ENCODE data around the gene CLDN5.

The CLDN5 gene

DNA sequence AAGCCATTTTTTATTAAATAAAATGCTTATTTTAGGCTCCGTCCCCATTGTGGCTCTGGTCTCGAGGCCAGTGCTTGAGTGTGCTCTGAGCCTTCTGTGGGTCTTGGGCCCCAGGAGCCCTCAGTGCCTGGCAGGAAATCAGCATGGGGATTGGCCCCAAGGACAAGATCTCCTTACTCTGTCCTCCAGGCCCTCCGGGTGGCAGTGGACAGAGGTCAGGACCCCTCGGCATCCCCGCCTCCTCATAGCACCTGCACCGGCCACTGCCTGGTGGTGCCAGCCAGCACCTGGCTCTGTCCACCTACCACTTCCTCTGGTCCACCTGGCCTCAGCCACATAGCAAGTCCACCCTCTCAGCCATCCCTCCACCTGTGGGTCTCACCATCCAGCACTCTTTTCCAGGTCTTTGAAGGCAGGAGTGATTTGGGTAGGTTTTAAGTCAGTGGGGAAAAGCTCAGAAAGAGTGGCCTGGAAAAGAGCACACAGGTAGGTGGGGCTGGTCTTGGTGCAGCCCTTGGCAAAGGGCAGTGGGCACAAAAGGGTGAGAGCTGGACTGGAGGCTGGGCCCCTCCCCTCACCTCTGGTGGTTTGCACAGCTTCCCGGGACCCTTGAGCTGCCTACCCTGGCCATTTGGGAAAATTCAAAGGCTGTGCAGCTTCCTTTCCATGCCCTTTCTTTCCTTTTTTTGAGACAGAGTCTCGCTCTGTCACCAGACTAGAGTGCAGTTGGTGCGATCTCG lies 3.5 kb downstream of the CLDN5 start:
- no peak for DNase-seq

DNA sequence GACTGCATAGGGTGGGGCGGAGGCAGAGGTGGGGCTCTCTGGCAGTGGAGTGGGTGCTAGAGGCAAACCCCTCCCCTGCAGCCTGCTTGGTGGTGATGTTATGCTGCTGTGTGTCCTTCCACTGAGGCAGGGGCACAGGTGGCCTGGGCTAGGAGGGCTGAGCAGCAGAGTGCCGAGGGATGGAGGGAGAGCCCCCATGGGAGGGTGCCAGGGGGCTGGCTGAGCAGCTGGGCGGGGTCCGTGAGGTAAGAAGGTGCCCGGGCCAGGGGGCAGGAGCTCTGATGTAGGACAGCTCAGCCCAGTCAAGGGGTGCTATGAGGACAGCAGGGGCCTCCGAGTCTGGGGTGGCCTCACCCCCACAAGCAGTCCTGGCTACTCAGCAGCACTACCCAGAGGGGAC lies 4.2 kb downstream of the CLDN5 start:
- DNase-seq = no peak

DNA sequence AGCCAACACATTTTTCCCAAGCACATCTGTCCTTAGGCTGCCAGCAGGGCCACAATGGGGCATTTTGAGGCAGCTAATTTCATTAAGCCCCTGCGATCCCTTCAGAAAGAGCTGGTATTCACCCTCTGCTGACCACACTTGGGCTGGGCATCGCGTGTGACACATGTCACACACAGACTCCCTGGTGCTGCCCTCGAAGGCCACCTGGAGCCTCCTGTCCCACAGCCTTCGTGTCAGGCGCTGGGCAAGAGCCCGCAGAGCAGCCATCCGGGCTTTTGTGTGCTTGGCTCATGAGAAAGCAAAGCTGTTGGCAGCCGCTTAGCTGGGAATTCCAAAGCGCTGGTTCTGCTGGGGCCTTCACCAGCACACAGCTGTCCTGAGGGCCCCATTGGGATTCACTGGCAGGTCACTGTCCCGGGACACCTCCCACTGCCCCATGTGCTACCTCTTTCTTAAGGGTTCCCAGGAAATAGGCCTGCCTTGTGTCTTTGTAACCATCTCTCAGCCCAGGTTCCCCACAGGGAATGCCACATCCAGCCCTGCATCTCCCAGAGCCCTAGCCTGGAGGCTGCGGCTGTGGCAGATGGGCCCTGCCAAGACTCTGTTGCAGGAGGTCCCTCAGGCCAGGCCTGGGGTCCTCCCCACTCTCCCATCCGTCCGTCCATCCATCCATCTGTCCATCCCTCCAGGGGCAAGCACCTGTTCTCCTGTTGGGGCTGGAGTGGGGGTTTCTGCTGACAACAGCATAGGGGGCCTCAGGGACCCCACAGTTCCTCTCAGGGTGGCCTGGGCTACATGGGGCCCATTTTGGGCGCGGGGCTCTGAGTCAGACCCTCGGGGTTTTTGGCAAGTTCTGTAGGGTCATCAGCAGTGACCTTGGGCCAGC lies 4.9 kb downstream of the CLDN5 start:
- no peak for DNase-seq

DNA sequence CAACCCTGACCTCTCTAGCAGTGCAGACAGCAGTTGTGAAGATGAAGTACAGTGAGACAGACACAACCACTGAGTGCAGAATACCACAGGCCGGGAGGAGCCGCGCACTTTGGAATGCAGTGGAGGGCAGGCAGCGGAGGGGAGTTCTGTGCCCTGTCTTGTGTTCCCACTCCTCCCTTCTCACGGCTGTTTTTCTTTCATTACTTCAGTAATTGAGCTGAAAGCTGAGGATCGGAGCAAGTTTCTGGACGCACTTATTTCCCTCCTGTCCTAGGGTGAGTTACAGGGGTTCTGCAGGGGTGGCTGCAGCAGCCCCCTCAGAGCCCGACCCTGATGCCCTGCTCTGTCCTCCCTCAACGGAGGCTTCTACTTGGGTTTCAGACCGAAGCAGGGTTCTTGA lies 5.6 kb downstream of the CLDN5 start:
- no peak for DNase-seq

DNA sequence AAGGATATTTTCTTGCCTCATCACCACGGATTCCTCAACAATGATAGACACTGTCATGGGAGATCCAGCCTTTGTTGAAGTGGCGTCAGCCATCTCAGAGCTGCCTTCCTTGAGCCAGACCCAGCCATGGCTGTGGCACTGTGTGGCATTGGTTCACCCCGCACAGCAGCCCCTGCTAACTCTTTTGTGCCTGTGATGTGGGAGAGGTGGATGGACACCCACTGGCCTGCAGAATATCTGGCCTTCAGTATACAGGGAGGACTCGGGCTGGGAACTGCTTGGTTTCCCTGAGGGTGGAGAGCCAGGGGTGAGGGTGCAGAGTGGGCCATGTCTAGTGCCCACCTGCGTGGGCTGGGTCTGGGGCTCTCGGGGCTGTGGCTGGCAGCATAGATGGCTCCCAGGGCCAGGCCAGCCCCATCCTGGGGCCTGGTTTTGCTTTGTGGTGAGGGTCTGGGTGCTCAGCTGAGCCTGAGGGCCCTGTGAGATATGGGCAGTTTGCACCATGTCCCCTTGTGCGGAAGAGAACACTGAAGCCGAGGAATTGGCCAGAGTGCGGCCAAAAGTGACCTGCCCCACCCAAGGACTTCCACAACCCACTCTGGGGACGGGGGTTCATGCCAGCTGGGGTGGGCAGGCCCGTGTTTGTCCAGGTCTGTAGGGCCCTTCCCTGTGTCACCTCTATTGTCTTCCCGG lies 6.1 kb downstream of the CLDN5 start:
- DNase-seq = no peak

DNA sequence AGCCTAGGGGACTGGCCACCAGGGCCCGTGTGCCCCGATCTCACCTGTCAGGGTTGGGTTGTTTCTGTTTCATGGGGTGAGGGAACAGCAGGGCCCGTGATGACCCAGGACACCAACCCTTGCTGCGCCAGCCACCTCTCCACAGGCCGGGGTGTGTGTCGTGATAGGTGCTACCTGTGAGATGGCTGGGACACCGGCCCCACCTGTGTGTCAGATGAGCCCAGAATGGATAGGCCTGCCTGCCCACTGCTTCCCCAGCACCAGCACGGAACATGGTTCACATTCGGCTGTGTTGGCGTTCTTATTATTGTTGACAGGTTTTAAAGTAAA lies 7.1 kb downstream of the CLDN5 start:
- no peak for DNase-seq

DNA sequence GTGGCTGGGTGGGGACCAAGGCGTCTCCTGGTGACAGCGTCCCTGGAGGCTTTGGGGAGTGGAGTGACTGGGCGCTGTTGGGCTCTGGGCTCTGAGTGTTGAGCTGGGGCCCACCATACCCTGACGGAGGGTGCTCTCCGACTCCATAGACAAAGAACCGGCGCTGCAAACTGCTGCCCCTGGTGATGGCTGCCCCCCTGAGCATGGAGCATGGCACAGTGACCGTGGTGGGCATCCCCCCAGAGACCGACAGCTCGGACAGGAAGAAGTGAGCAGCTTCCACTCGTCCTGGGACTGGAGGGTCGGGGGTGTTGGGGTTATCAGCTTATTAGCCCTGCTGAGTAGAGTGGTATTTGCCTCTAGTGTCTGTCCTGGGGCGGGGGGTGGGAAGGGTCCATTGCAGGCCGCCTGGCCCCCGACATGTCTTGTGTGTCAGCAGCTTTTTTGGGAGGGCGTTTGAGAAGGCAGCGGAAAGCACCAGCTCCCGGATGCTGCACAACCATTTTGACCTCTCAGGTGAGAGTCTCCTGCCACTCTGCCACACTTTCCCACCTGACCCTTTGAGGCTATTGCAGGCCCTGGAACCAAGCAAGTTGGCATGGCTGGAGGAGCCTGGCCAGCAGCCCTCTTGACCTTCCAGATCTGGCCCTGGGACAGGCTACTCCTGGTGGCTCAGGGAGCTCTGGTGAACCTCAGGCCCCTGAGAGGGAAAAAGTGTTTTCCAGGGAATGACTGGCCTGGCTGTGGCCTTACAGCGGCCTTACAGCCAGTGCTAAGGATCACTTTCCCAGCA lies 7.6 kb downstream of the CLDN5 start:
- no peak for DNase-seq

DNA sequence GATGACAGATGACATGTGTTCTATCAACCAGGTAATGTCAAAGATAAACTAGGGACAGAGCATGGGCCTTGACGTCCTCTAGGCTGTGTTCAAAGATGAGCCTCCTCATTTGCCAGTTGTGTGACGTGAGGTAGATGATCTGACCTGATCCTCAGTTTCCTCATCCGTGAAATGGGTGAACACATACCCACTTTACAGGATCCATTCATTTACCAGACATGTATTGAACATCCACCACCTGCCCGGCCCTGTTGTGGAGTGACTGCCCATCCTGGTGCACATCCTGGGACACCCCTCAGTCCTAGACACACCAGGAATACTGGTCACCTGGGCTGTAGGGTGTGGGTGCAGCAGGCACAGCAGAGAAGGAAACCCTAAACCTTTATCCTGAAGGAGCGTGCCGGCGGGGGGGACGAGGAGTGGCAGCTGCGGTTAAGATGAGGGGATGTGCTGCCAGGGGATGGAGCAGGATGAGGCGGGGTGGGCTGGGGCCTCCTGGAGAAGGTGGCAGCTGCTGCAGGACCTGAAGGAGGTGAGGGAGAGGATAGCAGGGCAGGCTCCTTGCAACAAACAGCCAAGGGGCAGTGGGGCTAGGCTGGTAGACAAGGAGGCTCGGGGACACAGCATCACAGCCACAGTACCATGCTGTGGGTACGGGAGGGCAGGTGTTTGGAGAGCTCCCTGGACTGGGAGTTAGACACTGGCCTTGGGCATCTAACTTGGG lies 8.4 kb downstream of the CLDN5 start:
- no peak for DNase-seq

DNA sequence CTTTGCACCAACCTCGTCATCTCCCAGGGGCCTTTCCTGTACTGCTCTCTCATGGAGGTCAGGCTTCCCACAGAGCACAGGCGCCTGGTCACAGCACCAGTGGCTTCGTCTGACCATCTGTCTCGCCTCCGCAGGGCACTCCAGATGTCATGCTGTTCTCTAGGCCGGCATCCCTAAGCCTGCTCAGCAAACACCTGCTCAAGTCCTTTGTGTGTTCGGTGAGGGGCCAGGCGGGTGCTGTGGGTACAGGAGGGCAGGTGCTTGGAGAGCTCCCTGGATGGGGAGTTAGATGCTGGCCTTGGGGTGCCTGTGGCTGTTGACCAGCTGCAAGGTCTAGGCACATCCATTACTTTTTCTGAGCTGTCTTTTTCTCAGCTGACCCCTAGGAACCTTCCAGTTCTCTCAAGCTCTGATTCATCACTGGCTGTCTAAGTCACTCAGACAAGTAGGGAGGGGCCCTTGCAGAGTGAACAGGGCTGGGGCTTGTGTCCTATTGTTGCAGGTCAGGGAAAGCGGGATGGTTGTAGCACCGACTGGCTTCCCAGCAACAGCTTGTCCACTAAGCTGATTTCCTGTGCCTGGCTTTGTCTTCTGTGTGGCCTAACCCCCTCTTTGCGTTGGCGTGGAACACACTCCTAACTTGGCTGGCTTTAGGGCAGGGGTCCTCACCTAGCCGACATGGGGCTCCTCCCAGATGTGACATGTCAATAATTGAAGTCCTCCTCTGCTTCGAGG lies 9.2 kb downstream of the CLDN5 start:
- DNase-seq = no peak

DNA sequence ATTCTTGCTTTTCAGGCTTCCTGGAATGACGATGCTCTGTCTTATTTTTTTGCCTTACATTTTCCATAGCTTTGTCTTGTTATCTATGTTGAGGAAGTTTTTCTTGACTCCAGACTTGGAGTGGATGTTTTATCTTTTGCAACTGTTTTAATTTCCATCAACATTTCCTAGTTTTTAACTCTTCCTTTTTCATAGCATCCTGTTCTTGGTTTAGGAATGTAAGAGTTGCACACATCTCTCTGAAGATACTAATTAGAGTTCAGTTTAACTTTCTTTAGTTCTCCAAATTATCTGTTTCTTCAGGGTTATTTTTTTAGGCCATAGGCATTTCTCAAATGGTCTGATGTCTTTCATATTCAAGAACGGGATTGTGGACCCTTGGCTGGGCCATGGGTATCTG lies 10.4 kb downstream of the CLDN5 start:
- no peak for DNase-seq

DNA sequence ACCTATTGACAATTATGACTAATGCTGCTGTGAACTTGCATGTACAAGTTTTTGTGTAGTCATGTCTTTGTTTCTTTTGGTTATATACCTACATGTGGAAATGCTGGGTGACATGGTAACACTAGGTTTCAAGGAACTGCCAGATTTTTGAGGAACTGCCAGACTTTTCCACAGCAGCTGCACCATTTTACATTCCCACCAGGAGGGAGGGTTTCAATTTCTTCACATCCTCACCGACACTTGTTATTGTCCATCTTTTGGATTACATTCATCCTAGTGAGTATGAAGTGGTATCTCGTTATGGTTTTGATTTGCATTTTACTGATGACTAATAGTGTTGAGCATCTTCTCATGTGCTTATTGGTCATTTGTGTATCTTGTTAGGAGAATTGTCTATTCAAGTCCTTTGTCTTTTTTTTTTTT lies 13.3 kb downstream of the CLDN5 start:
- DNase-seq = no peak

DNA sequence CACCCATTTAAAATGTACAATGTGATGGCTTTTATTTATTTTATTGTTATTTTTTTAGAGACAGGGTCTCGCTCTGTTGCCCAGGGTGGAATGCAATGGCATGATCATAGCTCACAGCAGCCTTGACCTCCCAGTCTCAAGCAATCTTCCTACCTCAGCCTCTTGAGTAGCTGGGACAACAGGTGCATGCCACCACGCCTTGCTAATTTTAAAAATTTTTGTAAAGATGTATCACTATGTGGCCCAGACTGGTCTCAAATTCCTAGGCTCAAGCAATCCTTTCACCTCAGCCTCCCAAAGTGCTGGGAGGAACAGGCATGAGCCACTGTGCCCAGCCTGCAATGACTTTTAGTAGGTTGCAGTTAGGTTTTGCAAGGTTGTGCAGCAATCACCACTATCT lies 14.3 kb downstream of the CLDN5 start:
- no peak for DNase-seq

DNA sequence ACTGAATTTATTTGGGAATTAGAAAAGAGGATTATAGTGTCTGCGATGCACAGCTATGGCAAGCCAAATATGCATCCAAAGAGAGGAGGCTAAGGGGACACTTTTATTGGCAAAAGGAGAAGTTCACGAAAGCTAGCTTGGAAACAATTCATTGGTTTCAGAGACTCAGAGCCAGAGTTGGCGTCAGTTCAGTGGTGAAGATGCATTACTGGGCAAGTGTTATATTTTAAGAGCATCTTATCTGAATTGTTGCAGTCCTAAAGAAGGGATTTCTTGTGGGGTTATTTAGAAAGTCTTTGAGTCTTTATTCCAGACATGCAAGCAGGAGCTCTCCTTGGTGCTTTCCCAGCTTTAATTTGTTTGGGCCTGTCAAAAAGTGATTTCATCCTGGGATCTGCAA lies 15.0 kb downstream of the CLDN5 start:
- no peak for DNase-seq

DNA sequence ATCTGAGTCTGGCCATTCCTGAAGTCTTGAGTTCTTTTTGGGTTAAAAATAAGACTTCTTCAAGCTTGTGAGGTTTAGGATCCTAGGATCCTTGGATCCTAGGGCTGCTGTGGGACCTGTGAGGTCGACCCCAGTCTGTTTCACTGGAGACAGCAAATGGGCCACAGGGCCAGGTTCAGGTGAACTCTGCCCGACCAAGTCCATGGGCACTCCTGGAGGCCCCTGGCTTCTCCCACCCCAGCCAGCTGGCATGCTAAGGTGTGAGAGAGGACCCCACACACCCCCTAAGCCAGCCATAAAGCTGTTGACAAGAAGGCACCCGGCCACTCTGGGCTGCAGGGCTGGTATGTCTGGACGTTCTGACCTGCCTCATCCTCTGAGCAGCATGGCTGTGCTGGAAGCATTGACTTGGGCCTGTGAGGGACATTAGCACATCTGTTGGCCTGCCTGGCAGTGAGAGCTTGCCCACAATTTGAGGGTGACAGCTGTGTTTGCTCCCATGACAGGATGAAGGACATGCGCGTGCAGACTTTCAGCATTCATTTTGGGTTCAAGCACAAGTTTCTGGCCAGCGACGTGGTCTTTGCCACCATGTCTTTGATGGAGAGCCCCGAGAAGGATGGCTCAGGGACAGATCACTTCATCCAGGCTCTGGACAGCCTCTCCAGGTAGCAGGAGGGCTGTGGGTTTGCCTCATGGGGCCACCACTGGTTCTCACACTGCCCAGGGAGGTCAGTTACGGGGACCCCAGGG lies 16.0 kb downstream of the CLDN5 start:
- no peak for DNase-seq

DNA sequence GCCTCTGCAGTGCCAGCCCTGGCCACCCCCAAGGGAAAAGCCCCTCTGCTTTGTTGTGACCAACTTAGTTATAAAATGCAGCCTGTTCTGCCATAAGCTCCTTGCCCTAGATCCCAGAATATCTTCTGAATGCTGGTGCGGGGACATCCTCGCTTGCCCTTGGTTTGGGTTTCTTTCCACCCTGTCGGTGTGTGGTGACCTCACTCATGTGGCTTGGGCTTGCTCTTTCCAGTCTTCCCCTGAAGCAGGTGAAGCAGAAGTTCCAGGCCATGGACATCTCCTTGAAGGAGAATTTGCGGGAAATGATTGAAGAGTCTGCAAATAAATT lies 16.7 kb downstream of the CLDN5 start:
- no peak for DNase-seq

DNA sequence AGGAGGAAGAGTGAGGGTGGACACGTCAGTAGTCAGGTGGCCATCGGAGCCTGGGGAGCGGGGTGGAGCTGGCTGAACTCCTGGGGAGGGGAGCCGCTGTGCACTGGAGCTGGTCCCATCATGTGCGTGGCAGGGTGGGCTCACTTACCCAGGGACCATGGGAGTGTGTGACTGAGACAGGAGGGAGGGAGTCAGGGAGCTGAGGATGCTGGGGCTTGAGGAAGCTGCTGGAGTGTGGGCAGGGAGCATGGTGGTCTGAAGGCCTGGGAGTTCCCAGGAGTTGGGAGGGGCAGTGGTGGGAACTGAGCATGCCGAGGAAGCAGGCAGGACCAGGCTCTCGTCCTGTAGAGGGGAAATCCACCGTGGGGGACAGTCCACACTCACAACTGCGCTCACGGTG lies 18.0 kb downstream of the CLDN5 start:
- DNase-seq = no peak

DNA sequence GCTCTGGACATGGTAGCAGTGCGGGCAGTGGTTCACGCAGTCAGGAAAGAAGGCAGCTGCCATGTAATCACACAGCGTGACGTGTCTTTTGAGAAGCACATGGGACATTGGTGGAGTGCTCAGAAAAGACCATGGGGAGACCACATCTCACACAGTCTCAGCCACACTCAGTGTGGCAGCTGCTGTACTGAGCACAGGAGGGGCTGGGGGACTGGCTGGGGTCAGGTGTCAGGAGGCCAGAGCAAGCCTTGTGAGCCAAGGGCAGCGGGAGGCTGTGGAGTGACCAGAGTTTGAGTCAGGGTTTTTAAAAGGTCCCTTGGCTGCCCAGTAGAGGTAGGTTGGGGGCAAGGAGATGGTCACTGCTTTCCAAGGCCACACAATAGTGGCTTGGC lies 18.5 kb downstream of the CLDN5 start:
- no peak for DNase-seq

DNA sequence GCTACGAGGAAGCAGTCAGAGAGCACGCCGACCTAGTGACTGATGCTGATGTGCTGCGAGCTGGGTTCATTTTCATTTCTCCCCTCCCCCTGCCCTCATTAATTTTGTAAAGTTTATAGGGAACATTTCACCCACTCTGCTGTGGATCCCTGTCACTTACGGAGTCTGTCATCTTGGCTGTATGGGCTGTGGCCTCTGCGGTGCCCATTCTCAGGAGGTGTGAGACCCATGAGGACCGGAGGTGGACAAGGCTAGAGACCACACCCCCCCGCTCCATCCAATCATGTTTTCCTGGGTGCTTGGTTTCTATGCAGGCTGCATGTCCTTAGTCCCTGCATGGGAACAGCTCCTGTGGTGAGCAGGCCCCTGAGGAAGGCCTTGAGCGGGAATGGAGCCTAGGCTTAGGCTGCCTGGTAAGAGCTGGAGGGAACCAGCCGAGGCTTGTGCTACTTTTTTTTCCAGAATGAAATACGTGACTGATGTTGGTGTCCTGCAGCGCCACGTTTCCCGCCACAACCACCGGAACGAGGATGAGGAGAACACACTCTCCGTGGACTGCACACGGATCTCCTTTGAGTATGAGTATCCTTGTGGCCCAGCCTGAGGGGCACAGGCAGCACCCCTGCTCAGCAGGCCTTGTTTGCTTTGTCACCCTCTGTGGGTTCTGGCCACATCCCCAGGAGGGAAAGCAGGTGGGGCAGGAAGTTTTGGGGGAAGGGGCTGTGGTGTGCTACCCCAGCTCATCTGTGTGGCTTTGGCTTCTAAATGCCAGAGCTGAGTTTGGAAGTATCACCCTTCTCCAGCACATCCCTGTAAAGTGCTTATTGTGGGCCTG lies 19.1 kb downstream of the CLDN5 start:
- no peak for DNase-seq

DNA sequence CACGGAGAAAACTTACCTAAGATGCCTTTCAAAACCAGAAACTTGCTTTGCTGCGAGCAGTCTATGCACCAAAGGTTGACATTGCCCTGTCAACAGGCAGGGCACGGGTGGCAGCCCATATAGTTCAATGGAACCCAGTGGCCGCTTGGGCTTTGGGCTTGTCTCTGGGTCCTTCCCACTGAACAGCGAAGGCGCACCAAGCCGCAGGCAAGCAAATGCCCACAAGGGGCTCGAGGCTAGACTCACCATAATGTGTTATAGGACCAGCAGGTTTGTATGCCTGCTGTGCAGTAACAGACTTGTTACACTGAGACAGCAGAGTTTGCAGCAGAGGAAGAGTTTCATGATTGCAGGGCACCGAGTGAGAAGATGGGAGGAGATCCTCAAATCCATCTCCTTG lies 20.3 kb downstream of the CLDN5 start:
- no peak for DNase-seq

DNA sequence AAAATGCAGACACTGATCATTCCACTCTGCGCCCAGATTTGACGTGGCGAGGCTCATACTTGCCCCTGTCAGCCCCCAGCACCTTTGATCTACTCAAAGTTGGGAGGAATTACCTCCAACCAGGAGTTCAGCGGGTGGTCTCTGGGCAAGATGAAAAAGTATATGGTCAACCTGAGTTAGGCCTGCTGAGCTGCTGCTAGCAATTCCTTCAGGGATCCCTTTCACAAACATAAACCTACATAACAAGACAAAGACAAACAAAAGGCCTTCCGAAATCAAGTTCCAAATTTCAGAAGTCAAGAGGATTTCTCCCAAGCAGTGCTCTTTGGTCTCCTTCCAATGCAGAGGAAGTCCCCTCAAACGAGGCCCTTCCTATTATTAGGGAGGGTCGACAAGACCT lies 20.8 kb downstream of the CLDN5 start:
- no peak for DNase-seq

Measured in midbrain (tissue), 1 donor.